ENCODE data around the gene CYP11A1.
"Not testable (repeated sequence)": the region's sequence is repeated elsewhere in the genome, so short reads cannot be mapped to it uniquely, and the experiment has no call there.

Gene CYP11A1

DNA sequence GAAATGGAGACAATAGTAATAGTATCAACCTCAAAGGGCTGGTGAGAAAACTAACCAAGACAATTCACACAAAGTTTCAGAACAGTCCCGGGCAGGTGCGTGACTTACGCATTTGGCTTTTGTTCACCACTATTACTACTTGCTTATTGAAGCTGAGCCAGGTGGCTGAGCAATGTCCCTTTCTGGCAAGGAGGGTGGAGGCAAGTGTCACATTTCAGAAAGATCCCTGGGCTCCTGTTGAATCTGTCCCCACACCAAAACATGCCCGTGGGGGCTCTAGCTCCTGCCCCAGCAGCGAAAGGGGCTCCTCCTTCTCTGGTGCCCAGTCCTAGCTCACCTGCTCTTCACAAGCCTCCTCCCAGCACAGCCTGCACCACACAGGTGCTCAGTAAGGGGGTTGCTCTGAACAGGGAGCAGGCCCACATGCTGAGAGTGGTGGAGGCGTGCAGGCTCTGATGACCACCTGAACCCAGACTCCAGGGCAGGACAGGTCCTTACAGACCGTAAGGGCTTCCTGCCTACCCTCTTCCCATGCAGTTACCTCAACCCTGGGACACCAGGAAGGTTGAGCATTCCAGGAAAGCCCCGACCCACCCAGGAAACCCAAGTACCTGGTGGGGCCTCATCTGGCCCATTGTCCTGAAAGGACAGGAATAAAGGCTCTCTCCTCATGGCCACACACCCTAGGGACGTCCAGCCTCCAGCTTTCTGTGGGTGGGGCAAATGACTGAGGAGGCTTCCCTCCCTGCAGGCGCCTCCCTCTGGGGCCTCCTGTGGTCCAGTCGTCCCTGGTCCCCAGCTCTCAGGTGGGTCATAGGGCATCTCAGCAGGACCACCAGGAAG lies 33.7 kb upstream of the CYP11A1 start:
- DNase-seq (ENCODE audit: low spot score): no peak

GRCh38 chr15:74400313-74400860 lies 32.9 kb upstream of the CYP11A1 start:
- no peak for DNase-seq (ENCODE audit: low spot score)

DNA sequence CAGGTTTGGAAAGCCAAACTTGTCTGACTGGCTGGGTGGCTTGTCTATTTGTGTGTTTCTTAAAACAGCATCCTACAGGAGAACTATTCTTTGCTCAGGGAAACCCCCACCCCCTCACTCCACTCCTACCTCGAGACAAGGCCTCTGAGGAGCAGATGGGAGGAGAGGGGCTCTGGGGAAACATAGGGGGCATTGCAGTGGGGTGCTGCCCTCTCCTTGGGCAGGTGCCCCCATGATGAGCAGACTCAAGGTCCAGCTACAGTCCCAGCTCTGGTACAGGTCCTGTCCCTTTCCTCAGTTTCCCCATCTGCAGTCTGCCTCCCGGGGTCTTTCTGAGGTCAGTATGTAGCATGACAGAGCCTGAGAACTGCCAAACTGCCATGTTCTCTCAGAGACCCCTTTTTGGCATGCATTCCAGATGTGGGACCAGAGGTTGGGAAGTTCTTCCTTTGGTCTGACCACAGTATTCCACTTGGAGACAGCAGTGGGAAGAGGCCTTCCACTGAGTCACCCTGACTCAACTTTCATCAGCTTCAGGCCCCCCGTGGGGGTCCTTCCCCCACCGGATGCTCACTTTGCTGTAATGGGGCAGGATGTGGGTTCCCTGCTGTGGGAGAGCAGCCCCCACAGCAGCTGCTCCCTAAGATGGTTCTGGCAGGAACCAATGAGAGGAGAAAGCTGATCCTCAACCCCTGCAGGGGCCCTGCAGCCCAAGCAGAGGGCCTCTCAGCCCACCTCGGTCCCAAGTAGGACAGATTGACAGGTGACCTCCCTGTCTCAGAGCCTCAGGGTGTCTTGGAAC lies 32.3 kb upstream of the CYP11A1 start:
- no peak for DNase-seq (ENCODE audit: low spot score)

DNA sequence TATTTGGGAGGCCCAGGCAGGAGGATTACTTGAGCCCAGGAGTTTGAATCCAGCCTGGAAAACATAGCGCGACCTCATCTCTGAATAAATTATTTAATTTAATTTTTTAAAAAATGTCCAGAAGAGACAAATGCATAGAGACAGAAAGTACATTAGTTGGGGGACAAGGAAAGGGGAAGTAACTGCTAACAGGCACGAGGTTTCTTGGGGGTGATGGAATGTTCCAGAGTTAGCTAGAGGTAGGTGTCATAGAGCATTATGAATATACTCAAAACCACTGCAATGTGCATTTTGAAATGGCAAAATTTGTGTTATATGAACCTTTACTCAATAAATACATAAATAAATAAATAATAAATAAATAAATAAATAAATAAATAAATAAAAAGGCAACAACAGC lies 31.7 kb upstream of the CYP11A1 start:
- DNase-seq (ENCODE audit: low spot score): no peak

DNA sequence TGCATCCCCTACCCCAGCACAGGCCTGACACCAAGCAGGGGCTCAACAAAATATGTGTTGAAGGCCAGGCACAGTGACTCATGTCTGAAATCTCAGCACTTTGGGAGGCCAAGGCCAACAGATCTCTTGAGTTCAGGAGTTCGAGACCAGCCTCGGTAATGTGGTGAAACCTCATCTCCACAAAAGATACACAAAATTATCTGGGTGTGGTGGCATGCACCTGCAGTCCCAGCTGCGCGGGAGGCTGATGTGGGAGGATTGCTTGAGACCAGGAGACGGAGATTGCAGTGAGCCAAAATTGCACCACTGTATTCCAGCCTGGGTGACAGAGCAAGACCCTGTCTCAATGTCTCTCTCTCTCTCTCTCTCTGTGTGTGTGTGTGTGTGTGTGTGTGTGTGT lies 30.7 kb upstream of the CYP11A1 start:
- no peak for DNase-seq (ENCODE audit: low spot score)

DNA sequence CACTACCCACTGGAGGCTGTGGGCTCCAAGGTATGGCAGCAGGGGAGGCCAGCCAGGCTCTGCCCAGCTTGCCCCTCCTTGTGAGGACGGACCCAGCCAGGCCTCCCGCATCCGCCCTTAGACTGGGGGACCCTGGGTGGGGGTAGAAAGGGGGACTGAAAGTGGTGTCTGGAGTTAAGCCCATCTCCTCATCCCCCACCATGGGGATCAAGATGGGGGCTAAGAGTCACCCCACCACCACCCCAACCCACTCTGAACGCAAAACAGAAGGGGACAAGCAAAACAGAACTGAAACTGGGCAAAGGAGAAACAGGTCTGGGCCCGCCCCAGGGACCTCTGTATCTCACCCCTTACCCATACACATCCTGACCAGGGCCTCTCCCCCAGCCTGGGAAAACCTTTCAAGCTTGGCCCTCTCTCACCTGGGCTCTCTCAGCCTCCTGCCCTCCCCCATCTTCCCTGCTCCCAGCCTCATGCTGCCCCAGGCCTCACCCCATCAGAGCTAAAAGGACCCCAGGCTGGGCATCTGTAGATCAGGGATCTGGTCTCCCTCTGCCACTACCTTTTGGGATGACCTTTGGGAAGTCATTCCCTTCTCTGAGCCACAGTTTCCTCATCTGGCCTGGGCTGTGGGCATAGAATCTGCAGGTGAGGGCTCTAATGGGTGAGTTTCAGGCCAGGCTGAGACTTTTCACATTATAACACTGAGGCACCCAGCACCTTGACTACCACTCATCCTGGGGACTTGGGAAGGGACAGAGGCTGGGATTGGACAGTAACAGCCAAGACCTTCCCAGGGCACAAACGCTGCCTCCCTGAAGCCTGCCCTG lies 30.0 kb upstream of the CYP11A1 start:
- no peak for DNase-seq (ENCODE audit: low spot score)

DNA sequence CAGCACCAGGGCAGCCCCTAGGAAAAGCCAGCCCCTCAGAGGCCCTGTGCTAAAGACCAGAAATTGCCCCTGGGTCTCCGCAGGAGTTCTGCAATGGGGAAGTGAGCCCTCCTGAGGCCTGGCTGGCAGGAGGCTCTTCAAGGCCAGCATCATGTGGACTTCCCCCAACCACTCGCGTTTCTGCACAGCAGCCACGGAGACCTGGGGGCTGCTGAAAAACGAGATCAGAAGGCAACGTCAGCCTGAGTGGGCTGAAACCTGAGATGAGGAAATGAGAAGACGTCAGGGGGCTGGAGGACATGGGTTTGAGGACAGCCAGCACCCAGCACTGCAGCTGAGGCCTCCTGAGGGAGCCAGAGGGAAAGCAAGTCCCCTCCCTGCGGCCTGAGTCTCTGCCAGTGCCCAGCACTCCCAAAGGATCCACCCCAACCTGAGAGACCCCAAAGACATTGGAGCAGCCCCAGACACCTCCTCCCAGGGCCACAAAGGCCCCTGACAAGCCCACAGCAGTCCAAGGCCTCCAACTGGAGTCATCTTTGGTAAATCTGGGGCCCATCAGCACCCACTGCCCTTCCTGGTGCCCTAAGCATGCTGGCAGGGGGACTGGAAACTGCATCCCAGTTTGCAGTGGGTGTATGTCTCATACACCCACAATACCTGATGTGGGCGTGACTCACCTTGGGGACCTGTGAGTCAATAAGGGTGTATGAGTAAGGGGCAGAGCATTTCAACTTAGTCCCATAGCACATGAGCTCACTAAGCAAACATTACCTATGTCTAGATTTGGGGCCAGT lies 29.2 kb upstream of the CYP11A1 start:
- DNase-seq (ENCODE audit: low spot score): peak; percentile 87

DNA sequence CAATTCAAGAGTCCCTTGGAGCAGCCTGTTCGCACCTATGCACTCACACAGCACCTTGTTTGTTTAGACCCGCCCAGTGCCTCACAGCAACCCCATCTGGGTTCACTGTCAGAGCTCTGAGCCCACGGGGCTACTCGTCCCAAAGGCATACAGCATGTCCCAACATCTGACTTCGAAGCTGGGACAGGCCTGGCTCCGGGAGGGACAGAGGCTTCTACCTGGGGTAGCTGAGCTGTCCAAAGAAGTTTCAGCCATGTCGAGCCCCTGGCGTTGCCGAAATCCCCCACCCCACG lies 28.6 kb upstream of the CYP11A1 start:
- DNase-seq (ENCODE audit: low spot score): no peak

- DNase-seq (ENCODE audit: low spot score): no peak
Observed at GRCh38 chr15:74395319-74396145, 28.1 kb upstream of the CYP11A1 start.

DNA sequence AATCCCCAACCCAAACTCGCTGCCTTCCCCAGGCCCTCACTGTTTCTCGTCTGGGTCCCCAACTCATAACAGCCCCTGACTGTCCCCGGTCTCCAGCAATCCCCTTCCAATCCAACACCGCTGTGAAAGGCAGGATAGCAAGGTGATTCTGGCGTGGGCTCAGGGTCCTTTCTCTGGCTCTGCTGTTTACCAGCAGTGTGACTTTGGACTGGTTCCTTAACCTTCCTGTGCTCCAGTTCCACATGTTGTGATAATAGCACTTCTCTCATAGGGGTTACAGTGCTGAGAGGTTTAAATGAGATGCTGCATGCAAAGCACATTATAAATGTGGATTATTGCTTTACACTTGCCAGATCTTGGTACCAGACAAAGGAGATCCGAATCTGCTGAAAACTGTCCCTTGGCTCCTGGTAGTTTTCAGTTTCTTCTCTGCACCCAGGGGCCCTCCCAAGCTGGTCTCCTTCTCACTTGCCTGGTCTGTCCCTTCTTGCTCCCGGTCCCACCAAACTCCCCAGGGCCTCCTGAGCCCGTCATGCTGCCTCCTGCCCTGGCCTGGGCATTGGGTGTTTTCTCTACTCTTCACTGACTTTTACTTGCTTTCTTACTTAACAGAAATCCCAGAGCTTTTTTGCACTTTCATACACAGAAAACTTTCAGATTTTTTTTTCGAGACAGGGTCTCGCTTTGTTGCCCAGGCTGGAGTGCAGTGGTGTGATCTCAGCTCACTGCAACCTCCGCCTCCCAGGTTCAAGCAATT lies 26.8 kb upstream of the CYP11A1 start:
- DNase-seq (ENCODE audit: low spot score): no peak

GRCh38 chr15:74393423-74393822 lies 26.0 kb upstream of the CYP11A1 start:
- no peak for DNase-seq (ENCODE audit: low spot score)

DNA sequence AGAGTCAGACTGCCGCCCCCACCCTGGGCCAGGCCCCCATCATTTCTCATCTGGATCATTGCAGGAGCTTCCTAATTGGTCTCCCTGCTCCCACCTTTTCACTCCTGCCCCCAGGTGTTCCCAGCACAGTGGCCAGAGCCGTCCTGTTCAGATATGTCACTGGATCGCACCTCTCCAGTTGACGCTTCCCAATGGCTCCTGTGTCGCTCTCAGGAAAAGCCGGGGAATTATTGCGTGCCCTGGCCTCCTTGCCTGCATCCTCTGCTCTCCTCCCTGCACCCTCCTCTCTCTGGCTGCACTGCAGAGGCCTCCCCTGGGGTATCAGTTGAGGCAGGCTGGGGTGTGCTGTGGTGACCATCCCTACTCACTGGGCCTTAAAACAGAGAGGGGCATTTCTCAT lies 25.5 kb upstream of the CYP11A1 start:
- DNase-seq (ENCODE audit: low spot score): no peak

DNA sequence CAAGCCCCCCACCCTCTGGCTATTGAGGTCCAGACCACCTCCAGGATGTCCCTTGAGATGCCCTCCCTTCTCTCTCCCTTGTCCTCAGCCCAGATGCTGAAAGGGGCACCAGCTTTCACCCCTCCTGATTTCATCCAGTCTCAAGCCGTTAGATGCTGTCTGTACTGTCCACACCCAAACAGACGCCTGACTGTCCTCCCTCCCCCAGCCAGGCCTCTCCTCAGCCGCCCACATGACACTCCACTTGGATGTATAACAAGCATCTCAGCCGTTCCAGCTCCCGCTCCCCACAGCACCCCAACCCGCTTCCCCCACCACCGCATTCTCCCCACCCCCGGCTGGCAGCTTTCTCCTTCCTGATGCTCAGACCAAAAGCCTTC lies 25.0 kb upstream of the CYP11A1 start:
- DNase-seq (ENCODE audit: low spot score): no peak

- DNase-seq (ENCODE audit: low spot score): no peak
Observed at GRCh38 chr15:74391582-74392450, 24.4 kb upstream of the CYP11A1 start.

GRCh38 chr15:74390647-74391288 lies 23.3 kb upstream of the CYP11A1 start:
- DNase-seq (ENCODE audit: low spot score): no peak

DNA sequence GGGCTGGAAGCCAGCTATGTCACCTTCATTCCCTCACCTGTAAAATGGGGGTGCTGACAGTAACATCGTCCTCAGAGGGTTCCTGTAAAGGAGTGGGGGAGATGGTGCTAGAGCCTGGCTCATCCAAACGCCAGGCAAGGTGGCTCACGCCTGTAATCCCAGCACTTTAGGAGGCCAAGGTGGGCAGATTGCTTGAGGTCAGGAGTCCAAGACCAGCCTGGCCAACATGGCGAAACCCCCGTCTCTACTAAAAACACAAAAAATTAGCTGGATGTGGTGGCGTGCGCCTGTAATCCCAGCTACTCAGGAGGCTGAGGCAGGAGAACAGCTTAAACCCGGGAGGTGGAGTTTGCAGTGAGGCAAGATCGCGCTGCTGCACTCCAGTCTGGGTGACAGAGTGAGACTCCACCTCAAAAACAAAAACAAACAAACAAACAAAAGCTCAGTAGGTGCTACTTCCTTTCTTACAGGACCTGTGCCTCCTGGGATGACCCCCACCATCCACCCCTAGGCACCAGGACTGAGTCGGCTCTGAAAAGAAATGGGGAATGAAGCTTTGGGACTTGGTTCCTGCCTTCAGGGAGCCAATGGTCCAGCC lies 22.7 kb upstream of the CYP11A1 start:
- DNase-seq (ENCODE audit: low spot score): not testable (repeated sequence)

- no peak for DNase-seq (ENCODE audit: low spot score)
Observed at GRCh38 chr15:74389241-74390048, 22.0 kb upstream of the CYP11A1 start.

All from SW480 (cell line).